ENCODE results near the gene TMEM126A.

Gene TMEM126A

DNA sequence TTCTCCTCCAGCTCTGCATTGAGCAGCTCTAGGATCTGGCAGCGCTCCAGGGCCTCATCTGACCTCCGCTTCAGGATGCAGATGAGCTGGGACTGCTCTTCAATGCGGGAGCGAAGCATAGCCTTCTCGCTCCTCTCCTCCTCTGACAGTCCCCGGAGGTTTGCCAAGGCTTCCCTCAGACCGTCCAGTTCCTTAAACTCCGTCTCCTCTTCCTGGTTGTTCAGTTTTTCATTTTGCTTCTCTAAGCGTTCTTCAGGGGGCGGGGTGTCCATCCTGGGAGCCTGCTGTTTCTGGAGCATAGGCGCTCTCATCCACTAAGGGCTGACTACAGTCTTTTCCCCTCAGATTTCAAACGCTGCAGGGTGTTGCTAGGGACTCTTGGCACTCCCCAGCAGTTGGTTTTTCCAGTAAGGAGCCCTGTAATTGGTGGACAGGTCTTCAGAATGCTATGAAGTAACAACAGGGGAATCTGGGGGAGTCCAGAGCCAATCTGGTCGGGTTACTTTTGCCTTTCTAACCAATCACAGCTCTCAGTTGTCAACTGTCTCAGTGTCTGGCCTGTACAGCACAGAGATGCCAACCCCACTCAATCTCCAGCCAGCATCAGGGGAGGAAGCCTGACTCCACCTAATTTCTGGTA is 38.2 kb downstream of the TMEM126A start, which contains the start of gene CCDC89:
CCDC89 (minus strand) TSS at position 376 of the 640 bp plus-strand sequence; CDS start at position 311, 65 bp downstream.
- no peak for DNase-seq
- H3K27ac Mint-ChIP-seq = peak within 1 kb of the TSS; percentile 68
- H3K4me1 Mint-ChIP-seq = peaks cover 13% of the 10 kb centered on the region
- H3K27me3 Mint-ChIP-seq (ENCODE audit: low read depth, poor library complexity) = peaks cover 12% of the 10 kb centered on the region
- H3K36me3 Mint-ChIP-seq (ENCODE audit: low read depth) = no peaks in the 10 kb centered on the region
- TF ChIP-seq, protein P1, sequence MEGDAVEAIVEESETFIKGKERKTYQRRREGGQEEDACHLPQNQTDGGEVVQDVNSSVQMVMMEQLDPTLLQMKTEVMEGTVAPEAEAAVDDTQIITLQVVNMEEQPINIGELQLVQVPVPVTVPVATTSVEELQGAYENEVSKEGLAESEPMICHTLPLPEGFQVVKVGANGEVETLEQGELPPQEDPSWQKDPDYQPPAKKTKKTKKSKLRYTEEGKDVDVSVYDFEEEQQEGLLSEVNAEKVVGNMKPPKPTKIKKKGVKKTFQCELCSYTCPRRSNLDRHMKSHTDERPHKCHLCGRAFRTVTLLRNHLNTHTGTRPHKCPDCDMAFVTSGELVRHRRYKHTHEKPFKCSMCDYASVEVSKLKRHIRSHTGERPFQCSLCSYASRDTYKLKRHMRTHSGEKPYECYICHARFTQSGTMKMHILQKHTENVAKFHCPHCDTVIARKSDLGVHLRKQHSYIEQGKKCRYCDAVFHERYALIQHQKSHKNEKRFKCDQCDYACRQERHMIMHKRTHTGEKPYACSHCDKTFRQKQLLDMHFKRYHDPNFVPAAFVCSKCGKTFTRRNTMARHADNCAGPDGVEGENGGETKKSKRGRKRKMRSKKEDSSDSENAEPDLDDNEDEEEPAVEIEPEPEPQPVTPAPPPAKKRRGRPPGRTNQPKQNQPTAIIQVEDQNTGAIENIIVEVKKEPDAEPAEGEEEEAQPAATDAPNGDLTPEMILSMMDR (IDR thresholded peaks at IDR 0.05) = no peak
- H3K9me3 Mint-ChIP-seq = no peaks in the 10 kb centered on the region
- H3K4me3 Mint-ChIP-seq = no peak within 1 kb of the TSS

DNA sequence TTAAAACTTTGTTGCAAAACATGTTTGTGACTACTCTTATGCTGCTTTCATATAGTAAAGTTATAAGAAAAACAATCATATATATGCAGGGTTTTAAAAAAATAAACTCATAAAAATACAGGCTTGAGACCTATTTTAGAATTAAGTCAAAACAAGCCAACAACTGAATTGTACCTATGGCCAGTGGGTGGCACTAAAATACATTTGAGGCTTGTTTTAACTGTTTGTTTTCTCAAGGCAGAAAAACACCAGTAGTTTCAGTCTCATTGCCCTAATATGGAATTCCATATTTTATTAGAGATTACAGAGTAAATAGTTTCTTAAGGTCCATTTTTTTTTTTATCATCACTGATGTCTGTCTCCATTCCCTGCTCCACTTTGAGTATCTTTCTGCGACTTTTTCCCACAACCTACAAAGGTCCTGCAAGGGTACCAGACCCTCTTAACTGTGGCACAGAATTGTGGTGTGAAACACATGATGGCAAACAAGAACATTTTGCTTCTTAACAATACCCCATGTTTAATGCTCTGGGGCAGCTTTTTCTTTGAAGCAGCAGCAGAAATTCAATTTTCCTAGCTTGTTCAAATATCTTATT is 46.7 kb downstream of the TMEM126A start:
- Mint-ChIP-seq H3K27me3 (ENCODE audit: low read depth, poor library complexity) (peaks cover 8% of the 10 kb centered on the region), H3K9me3 (no peaks in the 10 kb centered on the region), H3K36me3 (ENCODE audit: low read depth) (no peaks in the 10 kb centered on the region), H3K4me1 (peaks cover 7% of the 10 kb centered on the region), H3K27ac (no peak overlapping the region), H3K4me3 (no peak overlapping the region)
- no peak for DNase-seq
- TF ChIP-seq, protein P1 (IDR thresholded peaks at IDR 0.05) = peak; percentile 35

DNA sequence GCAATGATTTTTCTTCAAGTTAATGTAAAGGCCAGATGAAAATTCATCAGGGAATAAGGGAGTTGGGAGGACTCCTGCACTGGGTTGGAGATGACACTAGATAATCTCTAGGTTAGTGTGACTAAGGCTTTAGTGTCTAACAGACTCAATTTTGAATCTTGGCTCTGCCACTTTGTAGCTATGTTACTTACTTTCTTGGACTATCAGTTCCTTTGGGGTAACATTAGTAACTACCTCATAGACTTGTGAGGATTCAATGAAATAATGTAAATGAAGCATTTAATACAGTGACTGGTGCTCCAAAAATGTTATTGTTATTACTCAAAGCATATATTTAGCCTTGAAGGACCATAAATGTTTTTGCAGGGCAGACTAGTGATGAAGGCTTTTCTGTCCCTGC is 47.8 kb downstream of the TMEM126A start:
- DNase-seq = no peak
- TF ChIP-seq, protein P1 (IDR thresholded peaks at IDR 0.05) = no peak
- Mint-ChIP-seq H3K4me3 (no peak overlapping the region), H3K27me3 (ENCODE audit: low read depth, poor library complexity) (peaks cover 3% of the 10 kb centered on the region), H3K4me1 (peaks cover 15% of the 10 kb centered on the region), H3K9me3 (no peaks in the 10 kb centered on the region), H3K27ac (no peak overlapping the region), H3K36me3 (ENCODE audit: low read depth) (no peaks in the 10 kb centered on the region)

- TF ChIP-seq, protein P1 (IDR thresholded peaks at IDR 0.05) = no peak
- peaks cover 3% of the 10 kb centered on the region for H3K27me3 Mint-ChIP-seq (ENCODE audit: low read depth, poor library complexity)
- no peak for DNase-seq
- H3K4me3 Mint-ChIP-seq = no peak overlapping the region
- H3K9me3 Mint-ChIP-seq = peaks cover 3% of the 10 kb centered on the region
- H3K36me3 Mint-ChIP-seq (ENCODE audit: low read depth) = peaks cover 3% of the 10 kb centered on the region
- no peak overlapping the region for H3K27ac Mint-ChIP-seq
- peaks cover 15% of the 10 kb centered on the region for H3K4me1 Mint-ChIP-seq
These were observed 50.0 kb downstream of the TMEM126A start for GRCh38 chr11:85697747-85698146.

DNA sequence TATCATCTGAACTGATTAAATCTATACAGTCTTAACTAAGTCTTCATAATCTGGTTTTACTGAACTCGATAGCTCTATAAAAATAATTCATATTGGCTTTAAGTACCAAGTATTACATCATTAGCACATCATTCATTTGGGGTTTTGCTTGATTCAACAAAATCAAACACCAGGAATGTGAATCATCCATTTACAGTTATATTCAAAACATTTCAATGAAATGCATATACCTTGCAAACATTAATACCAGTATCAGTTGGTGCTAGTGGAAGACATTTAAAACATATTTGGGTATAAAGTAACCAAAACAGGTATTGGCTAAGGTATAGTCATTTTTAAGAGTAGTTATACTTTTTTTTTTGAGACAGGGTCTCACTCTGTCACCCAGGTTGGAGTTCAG is 50.4 kb downstream of the TMEM126A start:
- Mint-ChIP-seq H3K4me1 (peaks cover 15% of the 10 kb centered on the region), H3K9me3 (peaks cover 7% of the 10 kb centered on the region), H3K27me3 (ENCODE audit: low read depth, poor library complexity) (no peaks in the 10 kb centered on the region), H3K36me3 (ENCODE audit: low read depth) (peaks cover 8% of the 10 kb centered on the region), H3K4me3 (no peak overlapping the region), H3K27ac (no peak overlapping the region)
- DNase-seq = no peak
- TF ChIP-seq, protein P1 (IDR thresholded peaks at IDR 0.05) = no peak

Measured in nephron progenitor cell (in vitro differentiated cells).